ENCODE measurements around the gene SAP130.

- no peak for TF ChIP-seq EZH2phosphoT487 (IDR thresholded peaks at IDR 0.05; ENCODE audit: borderline replicate concordance)
- TF ChIP-seq CTCF (conservative IDR thresholded peaks at IDR 0.05; ENCODE audit: low read length), result no peak
Observed at GRCh38 chr2:128064353-128064752, 36.5 kb upstream of the SAP130 start.
